Renal pelvis (tissue), 4 donors: ENCODE results near the gene CATSPERB. TPM values are rescaled to one million over a fixed set of nuclear protein-coding genes. Genes with fewer than 3 reads are reported as not detected.
"Not testable (repeated sequence)": the region's sequence is repeated elsewhere in the genome, so short reads cannot be mapped to it uniquely, and the experiment has no call there.

Source experiments
- DNase-seq: peaks from one replicate; pipeline ENCODE4 v3.0.0-alpha.2; 2013
- polyA plus RNA-seq, 3 donors: library from polyadenylated mRNA; unstranded; fragments of 120-200 nt; gene quantifications; one replicate each; pipeline ENCODE4 v1.2.1, GENCODE V29; 2013; ENCODE audit not compliant: insufficient read length in 3 of 3

Gene CATSPERB
- polyA plus RNA-seq, 3 donors = 0.60 to 1.5 (median 0.78) TPM

GRCh38 chr14:91577632-91578233 is 154.2 kb downstream of the CATSPERB start:
- DNase-seq = no peak

GRCh38 chr14:91575469-91576208 is 156.2 kb downstream of the CATSPERB start:
- no peak for DNase-seq

GRCh38 chr14:91573894-91574837 is 157.7 kb downstream of the CATSPERB start:
- peak; percentile 49 for DNase-seq

- no peak for DNase-seq
Measured at GRCh38 chr14:91573528-91573893, 158.4 kb downstream of the CATSPERB start.

- no peak for DNase-seq
Measured at GRCh38 chr14:91570021-91570420, 161.9 kb downstream of the CATSPERB start.

GRCh38 chr14:91569301-91569700 is 162.6 kb downstream of the CATSPERB start:
- DNase-seq = no peak

- DNase-seq = no peak
Measured at GRCh38 chr14:91568626-91569025, 163.3 kb downstream of the CATSPERB start.

- not testable (repeated sequence) for DNase-seq
Measured at GRCh38 chr14:91567827-91568226, 164.1 kb downstream of the CATSPERB start.

- DNase-seq = no peak
Measured at GRCh38 chr14:91555531-91555930, 176.4 kb downstream of the CATSPERB start.

- DNase-seq = no peak
Measured at GRCh38 chr14:91554535-91555332, 177.2 kb downstream of the CATSPERB start.

- no peak for DNase-seq
Measured at GRCh38 chr14:91548108-91548507, 183.8 kb downstream of the CATSPERB start.

GRCh38 chr14:91545946-91546716 is 185.8 kb downstream of the CATSPERB start:
- no peak for DNase-seq

GRCh38 chr14:91545204-91545603 is 186.7 kb downstream of the CATSPERB start:
- no peak for DNase-seq

- DNase-seq = no peak
Measured at GRCh38 chr14:91536327-91536726, 195.6 kb downstream of the CATSPERB start.

GRCh38 chr14:91534059-91534458 is 197.8 kb downstream of the CATSPERB start:
- DNase-seq = not testable (repeated sequence)

- no peak for DNase-seq
Measured at GRCh38 chr14:91533623-91534022, 198.3 kb downstream of the CATSPERB start.
